HepG2 (cell line): ENCODE data around the gene PBX2. TPM values are rescaled to one million over a fixed set of nuclear protein-coding genes. Genes with fewer than 3 reads are reported as not detected.

Experiments used
- ATAC-seq: fragments of 200-7000 bp; cut with Tn5 transposase; 3 replicates; pipeline ENCODE4 v1.9.1; 2020; ENCODE audit warnings: mild to moderate bottlenecking, moderate library complexity
- BruUV-seq: library from RNA; stranded (reverse); fragments of 400-500 nt; replicated peaks from 2 replicates; lab custom pipeline; 2021; lab: Mats Ljungman, UMichigan
- CTCF ChIA-PET: fragments of 300-600 bp; formaldehyde crosslinking; extraction: SDS; loops from one replicate; lab custom pipeline; 2021; ENCODE audit warnings: low total read pairs, inconsistent platforms, low intra/inter-chr PET ratio; lab: Yijun Ruan, JAX
- POLR2A ChIA-PET: fragments of 350-600 bp; sonication (Branson Sonifier 250); formaldehyde crosslinking; loops from one replicate; lab custom pipeline; 2020; ENCODE audit warnings: antibody characterized with exemption, inconsistent platforms; lab: Yijun Ruan, JAX
- DNase-seq: peaks from one replicate; pipeline ENCODE4 v3.0.0-alpha.2; 2015; ENCODE audit warnings: low spot score
- FAIRE-seq: peaks from 3 replicates; lab custom pipeline; 2011; peaks lifted over from hg19 to GRCh38; lab: Jason Lieb, UNC
- H2AFZ ChIP-seq: one replicate; pipeline ENCODE4 v1.6.1; 2011; ENCODE audit warnings: low read length, inconsistent platforms
- H3K27ac ChIP-seq: fragments of 300-600 bp; 3 replicates; pipeline ENCODE4 v1.8.0; 2011; ENCODE audit warnings: mixed run types, mild to moderate bottlenecking, mixed read lengths, low read length, inconsistent platforms; ENCODE audit not compliant: insufficient read depth; ENCODE audit errors: extremely low read length
- H3K27me3 ChIP-seq, 2 experiments: fragments of 200-600 bp in 1 of 2; 2 replicates in 1 of 2; 3 replicates in 1 of 2; pipeline versions ENCODE4 v1.6.0 to v1.8.0; 2011; ENCODE audit warnings: low read length in 2 of 2, mild to moderate bottlenecking in 2 of 2, moderate library complexity in 2 of 2, inconsistent platforms in 1 of 2; ENCODE audit not compliant: insufficient read depth in 2 of 2, control insufficient read depth in 1 of 2
- H3K36me3 ChIP-seq, 2 experiments: fragments of 200-600 bp in 1 of 2; replicated peaks in 1 of 2; 2 replicates in 1 of 2; 3 replicates in 1 of 2; pipeline versions ENCODE4 v1.5.1 to v1.8.0; 2011; ENCODE audit warnings: low read length in 2 of 2, inconsistent platforms in 1 of 2; ENCODE audit not compliant: insufficient read depth in 2 of 2, control insufficient read depth in 1 of 2
- H3K4me1 ChIP-seq: 2 replicates; pipeline ENCODE4 v1.5.1; 2012; ENCODE audit warnings: low read length, inconsistent platforms; ENCODE audit not compliant: insufficient read depth
- H3K4me2 ChIP-seq: 2 replicates; pipeline ENCODE4 v1.6.0; 2011; ENCODE audit warnings: low read depth, low read length, inconsistent platforms
- H3K4me3 ChIP-seq, 3 experiments: fragments of 200-600 bp in 1 of 3; sonication (generic), shearing (Covaris generic) in 1 of 3; replicated peaks in 1 of 3; 2 replicates each; pipeline ENCODE4 v1.5.1; 2011 to 2016; ENCODE audit warnings: low read length in 3 of 3, inconsistent platforms in 2 of 3, low read depth in 2 of 3, mild to moderate bottlenecking in 2 of 3, control low read depth in 1 of 3, mixed read lengths in 1 of 3; ENCODE audit not compliant: insufficient read depth in 1 of 3
- H3K79me2 ChIP-seq: one replicate; pipeline ENCODE4 v1.6.1; 2011; ENCODE audit warnings: low read length, inconsistent platforms; ENCODE audit not compliant: insufficient read depth
- H3K9ac ChIP-seq: 2 replicates; pipeline ENCODE4 v1.6.0; 2011; ENCODE audit warnings: mild to moderate bottlenecking, low read depth, low read length, inconsistent platforms; ENCODE audit not compliant: insufficient read depth
- H3K9me3 ChIP-seq: 2 replicates; pipeline ENCODE4 v1.5.1; 2012; ENCODE audit warnings: mild to moderate bottlenecking, low read length
- H4K20me1 ChIP-seq: 2 replicates; pipeline ENCODE4 v1.6.0; 2011; ENCODE audit warnings: inconsistent platforms, mild to moderate bottlenecking, low read length, moderate library complexity; ENCODE audit not compliant: insufficient read depth
- ARHGAP35 ChIP-seq: sonication (generic); formaldehyde crosslinking; IDR thresholded peaks from 2 replicates; pipeline ENCODE4 v1.9.0; 2022; ENCODE audit warnings: mild to moderate bottlenecking, inconsistent platforms, moderate library complexity, missing genetic modification reagents, borderline replicate concordance
- EP300 ChIP-seq, 3 experiments: sonication (generic) in 1 of 3; formaldehyde crosslinking in 1 of 3; IDR thresholded peaks; 2 replicates each; pipeline versions ENCODE4 v1.5.1 to v1.6.1; 2011 to 2020; ENCODE audit warnings: low read depth in 2 of 3, low read length in 2 of 3, borderline replicate concordance in 1 of 3, improper control_type of control experiment in 1 of 3, mild to moderate bottlenecking in 1 of 3, missing genetic modification reagents in 1 of 3, moderate library complexity in 1 of 3
- JUNB ChIP-seq: sonication (generic); formaldehyde crosslinking; IDR thresholded peaks from 2 replicates; pipeline ENCODE4 v1.8.0; 2022; ENCODE audit warnings: missing genetic modification reagents, mild to moderate bottlenecking, borderline replicate concordance
- PPARG ChIP-seq: conservative IDR thresholded peaks from 2 replicates; pipeline ENCODE4 v1.6.1; 2016; ENCODE audit warnings: missing biosample characterization, missing genetic modification reagents
- RAD51 ChIP-seq: fragments of 450-650 bp; IDR thresholded peaks from 2 replicates; pipeline ENCODE4 v1.6.1; 2016; ENCODE audit warnings: borderline replicate concordance
- SIN3B ChIP-seq: fragments of 150-350 bp; IDR thresholded peaks from 2 replicates; pipeline ENCODE4 v1.6.1; 2014; ENCODE audit warnings: low read length
- SRSF4 ChIP-seq: fragments of 200-400 bp; formaldehyde crosslinking; IDR thresholded peaks from one replicate; pipeline ENCODE4 v1.6.1; 2018; ENCODE audit warnings: mild to moderate bottlenecking, low read depth, low read length, moderate library complexity; ENCODE audit not compliant: poor library complexity, severe bottlenecking
- ZBTB8A ChIP-seq: sonication (generic); formaldehyde crosslinking; IDR thresholded peaks from 2 replicates; pipeline ENCODE4 v1.4.0; 2020; ENCODE audit warnings: mild to moderate bottlenecking, low read depth, missing genetic modification reagents, borderline replicate concordance
- ZNF292 ChIP-seq: sonication (generic); formaldehyde crosslinking; IDR thresholded peaks from 2 replicates; pipeline ENCODE4 v1.8.1; 2022; ENCODE audit warnings: mild to moderate bottlenecking, low read depth, missing genetic modification reagents, borderline replicate concordance
- ZNF329 ChIP-seq: sonication (generic); formaldehyde crosslinking; IDR thresholded peaks from 2 replicates; pipeline ENCODE4 v1.9.0; 2021; ENCODE audit warnings: low read depth, mild to moderate bottlenecking, missing genetic modification reagents
- ZNF616 ChIP-seq: sonication (generic); formaldehyde crosslinking; IDR thresholded peaks from 2 replicates; pipeline ENCODE4 v1.5.0; 2020; ENCODE audit warnings: low read depth, mild to moderate bottlenecking, missing genetic modification reagents
- WGBS: methylation state at CpG from one replicate; pipeline ENCODE4 v1.1.6; 2017; ENCODE audit warnings: low lambda C conversion rate; 5-methylcytosine and 5-hydroxymethylcytosine counted together
- in situ Hi-C: cut with HindIII; loops from 2 replicates; pipeline ENCODE4 v1.10.0; 2017; ENCODE audit warnings: low pct_unique_long_range_greater_than_20kb; ENCODE audit not compliant: extremely low pct_ligation_motif_present
- intact Hi-C: fragments of 100-400 bp; cut with micrococcal nuclease; formaldehyde crosslinking; loops from one replicate; pipeline ENCODE4 v1.10.0; 2022; ENCODE audit not compliant: unreplicated experiment
- polyA plus RNA-seq, 8 experiments: library from polyadenylated mRNA; depleted of rRNA in 3 of 8; stranded (reverse) in 7 of 8; unstranded in 1 of 8; fragments of >200 nt; fragmentation: Illumina TruSeq in 4 of 8; extraction: Trizol in 4 of 8; gene quantifications; 2 replicates each; pipeline versions ENCODE4 v1.2.1 to v1.2.3, GENCODE V29; 2011 to 2016; ENCODE audit warnings: low read depth in 4 of 8, missing spikeins in 1 of 8, mixed read lengths in 1 of 8; ENCODE audit not compliant: insufficient read depth in 1 of 8
- total RNA-seq, 5 experiments: library from RNA; depleted of rRNA; stranded (reverse); fragments of >200 nt; fragmentation: Illumina TruSeq; extraction: Trizol; gene quantifications; 2 replicates each; pipeline ENCODE4 v1.2.3, GENCODE V29; 2016; ENCODE audit warnings: low read depth in 1 of 5
- TF ChIP-seq, protein P1 (sequence below): sonication (generic); formaldehyde crosslinking; IDR thresholded peaks from 2 replicates; pipeline ENCODE4 v1.9.0; 2022; ENCODE audit warnings: low read depth, missing genetic modification reagents
- TF ChIP-seq, protein P2 (sequence below): sonication (generic); formaldehyde crosslinking; IDR thresholded peaks from 2 replicates; pipeline ENCODE4 v1.4.0; 2020; ENCODE audit warnings: missing genetic modification reagents, borderline replicate concordance

Gene PBX2
- total and polyA plus RNA-seq, 2 of the 13 experiments (the other 11 are each of a cell fraction or from before 2014, with no cell fraction given), result 42.3 to 77.8 TPM

DNA sequence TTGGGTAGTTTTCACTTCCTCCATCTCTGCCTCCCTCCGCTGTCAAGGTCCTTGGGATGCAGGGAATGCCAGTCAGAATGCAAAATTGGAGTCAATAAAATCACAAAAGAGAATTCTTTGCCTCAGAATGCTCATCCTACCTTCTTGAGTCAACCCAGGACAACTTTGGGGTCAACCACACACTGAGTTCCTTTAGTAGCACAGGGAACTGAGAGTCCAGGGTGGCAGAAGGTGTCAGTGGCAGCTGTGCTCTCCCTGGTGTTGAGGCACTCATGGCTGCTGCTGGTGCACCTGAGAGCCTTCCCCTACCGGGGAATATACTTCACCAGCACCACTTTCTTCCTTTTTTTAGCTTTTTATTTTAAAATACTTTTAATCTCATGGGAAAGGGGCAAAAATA is 34.7 kb upstream of the PBX2 start:
- no peaks in the 10 kb centered on the region for H3K9me3 ChIP-seq
- no peak overlapping the region for H3K27ac ChIP-seq
- ChIA-PET CTCF (no interaction called here), POLR2A (no interaction called here)
- no peaks in the 10 kb centered on the region for H3K36me3 ChIP-seq
- H3K9ac ChIP-seq, result no peak overlapping the region
- no peaks in the 10 kb centered on the region for H3K79me2 ChIP-seq
- intact Hi-C loops, result no loop called here
- peaks cover 0 to 52% of the 10 kb centered on the region in 2 experiments; a peak in 3 of 5 replicates for H3K27me3 ChIP-seq
- DNase-seq (no peak), ATAC-seq (no peak), FAIRE-seq (no peak)
- H3K4me1 ChIP-seq, result no peaks in the 10 kb centered on the region
- no TSS peak for BruUV-seq
- TF ChIP-seq ARHGAP35 (no peak), PPARG (CRISPR knock-in tag) (no peak), JUNB (CRISPR knock-in tag) (no peak), SIN3B (no peak), SRSF4 (no peak), ZNF329 (no peak), ZNF616 (CRISPR knock-in tag) (no peak), EP300 (IDR thresholded peaks at IDR 0.05; ENCODE audit: low read depth in 2 of 2, low read length in 2 of 2) (no peak), EP300 (CRISPR knock-in tag; IDR thresholded peaks at IDR 0.05; ENCODE audit: borderline replicate concordance) (no peak), ZNF292 (CRISPR knock-in tag) (no peak), ZBTB8A (CRISPR knock-in tag) (no peak), RAD51 (no peak)
- TF ChIP-seq, protein P1, sequence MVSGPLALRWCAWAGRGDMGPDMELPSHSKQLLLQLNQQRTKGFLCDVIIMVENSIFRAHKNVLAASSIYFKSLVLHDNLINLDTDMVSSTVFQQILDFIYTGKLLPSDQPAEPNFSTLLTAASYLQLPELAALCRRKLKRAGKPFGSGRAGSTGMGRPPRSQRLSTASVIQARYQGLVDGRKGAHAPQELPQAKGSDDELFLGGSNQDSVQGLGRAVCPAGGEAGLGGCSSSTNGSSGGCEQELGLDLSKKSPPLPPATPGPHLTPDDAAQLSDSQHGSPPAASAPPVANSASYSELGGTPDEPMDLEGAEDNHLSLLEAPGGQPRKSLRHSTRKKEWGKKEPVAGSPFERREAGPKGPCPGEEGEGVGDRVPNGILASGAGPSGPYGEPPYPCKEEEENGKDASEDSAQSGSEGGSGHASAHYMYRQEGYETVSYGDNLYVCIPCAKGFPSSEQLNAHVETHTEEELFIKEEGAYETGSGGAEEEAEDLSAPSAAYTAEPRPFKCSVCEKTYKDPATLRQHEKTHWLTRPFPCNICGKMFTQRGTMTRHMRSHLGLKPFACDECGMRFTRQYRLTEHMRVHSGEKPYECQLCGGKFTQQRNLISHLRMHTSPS, result no peak
- TF ChIP-seq, protein P2, sequence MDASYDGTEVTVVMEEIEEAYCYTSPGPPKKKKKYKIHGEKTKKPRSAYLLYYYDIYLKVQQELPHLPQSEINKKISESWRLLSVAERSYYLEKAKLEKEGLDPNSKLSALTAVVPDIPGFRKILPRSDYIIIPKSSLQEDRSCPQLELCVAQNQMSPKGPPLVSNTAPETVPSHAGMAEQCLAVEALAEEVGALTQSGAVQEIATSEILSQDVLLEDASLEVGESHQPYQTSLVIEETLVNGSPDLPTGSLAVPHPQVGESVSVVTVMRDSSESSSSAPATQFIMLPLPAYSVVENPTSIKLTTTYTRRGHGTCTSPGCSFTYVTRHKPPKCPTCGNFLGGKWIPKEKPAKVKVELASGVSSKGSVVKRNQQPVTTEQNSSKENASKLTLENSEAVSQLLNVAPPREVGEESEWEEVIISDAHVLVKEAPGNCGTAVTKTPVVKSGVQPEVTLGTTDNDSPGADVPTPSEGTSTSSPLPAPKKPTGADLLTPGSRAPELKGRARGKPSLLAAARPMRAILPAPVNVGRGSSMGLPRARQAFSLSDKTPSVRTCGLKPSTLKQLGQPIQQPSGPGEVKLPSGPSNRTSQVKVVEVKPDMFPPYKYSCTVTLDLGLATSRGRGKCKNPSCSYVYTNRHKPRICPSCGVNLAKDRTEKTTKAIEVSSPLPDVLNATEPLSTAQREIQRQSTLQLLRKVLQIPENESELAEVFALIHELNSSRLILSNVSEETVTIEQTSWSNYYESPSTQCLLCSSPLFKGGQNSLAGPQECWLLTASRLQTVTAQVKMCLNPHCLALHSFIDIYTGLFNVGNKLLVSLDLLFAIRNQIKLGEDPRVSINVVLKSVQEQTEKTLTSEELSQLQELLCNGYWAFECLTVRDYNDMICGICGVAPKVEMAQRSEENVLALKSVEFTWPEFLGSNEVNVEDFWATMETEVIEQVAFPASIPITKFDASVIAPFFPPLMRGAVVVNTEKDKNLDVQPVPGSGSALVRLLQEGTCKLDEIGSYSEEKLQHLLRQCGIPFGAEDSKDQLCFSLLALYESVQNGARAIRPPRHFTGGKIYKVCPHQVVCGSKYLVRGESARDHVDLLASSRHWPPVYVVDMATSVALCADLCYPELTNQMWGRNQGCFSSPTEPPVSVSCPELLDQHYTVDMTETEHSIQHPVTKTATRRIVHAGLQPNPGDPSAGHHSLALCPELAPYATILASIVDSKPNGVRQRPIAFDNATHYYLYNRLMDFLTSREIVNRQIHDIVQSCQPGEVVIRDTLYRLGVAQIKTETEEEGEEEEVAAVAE (CRISPR knock-in tag), result no peak
- 30% methylated on average over 2 of the region's 2 CpGs for WGBS
- H4K20me1 ChIP-seq, result no peaks in the 10 kb centered on the region
- in situ Hi-C loops, result no loop called here
- no peak overlapping the region for H3K4me2 ChIP-seq
- no peak overlapping the region for H3K4me3 ChIP-seq
- H2AFZ ChIP-seq, result no peak overlapping the region
